GM12875 (cell line): Measurements from ENCODE around the gene PDE9A.

Source experiments
- H3K4me3 ChIP-seq: one replicate; pipeline ENCODE4 v1.5.1; 2011; ENCODE audit warnings: low read depth, low read length, control low read depth
- CTCF ChIP-seq: IDR thresholded peaks from 2 replicates; pipeline ENCODE4 v1.5.1; 2011; ENCODE audit warnings: low read depth, mild to moderate bottlenecking, control low read depth, inconsistent platforms, low read length, moderate library complexity, borderline replicate concordance; ENCODE audit not compliant: insufficient read depth

The PDE9A gene

GRCh38 chr21:42618707-42619102, 34.7 kb upstream of the PDE9A start:
- H3K4me3 ChIP-seq, result no peak overlapping the region
- TF ChIP-seq CTCF, result no peak

- no peak overlapping the region for H3K4me3 ChIP-seq
- TF ChIP-seq CTCF, result no peak
These were observed 34.3 kb upstream of the PDE9A start for GRCh38 chr21:42619166-42619565.

GRCh38 chr21:42619841-42620240, 33.6 kb upstream of the PDE9A start:
- no peak for TF ChIP-seq CTCF
- H3K4me3 ChIP-seq, result no peak overlapping the region

GRCh38 chr21:42621166-42621818, 32.1 kb upstream of the PDE9A start:
- no peak overlapping the region for H3K4me3 ChIP-seq
- TF ChIP-seq CTCF, result no peak

- no peak for TF ChIP-seq CTCF
- H3K4me3 ChIP-seq, result no peak overlapping the region
These were observed 31.6 kb upstream of the PDE9A start for GRCh38 chr21:42621819-42622177.

GRCh38 chr21:42622284-42622683, 31.1 kb upstream of the PDE9A start:
- TF ChIP-seq CTCF, result no peak
- no peak overlapping the region for H3K4me3 ChIP-seq

- no peak overlapping the region for H3K4me3 ChIP-seq
- no peak for TF ChIP-seq CTCF
These were observed 29.7 kb upstream of the PDE9A start for GRCh38 chr21:42623694-42624093.
